Choroid plexus epithelial cell (primary cell): ENCODE results near the gene NARS2.

Experiments
- DNase-seq: peaks from one replicate; pipeline ENCODE4 v3.0.0-alpha.2; 2010; ENCODE audit warnings: low read depth
- H3K4me3 ChIP-seq: 2 replicates; pipeline ENCODE4 v1.5.1; 2011; ENCODE audit warnings: low read depth, mild to moderate bottlenecking, control low read depth, low read length, moderate library complexity
- CTCF ChIP-seq: conservative IDR thresholded peaks from 2 replicates; pipeline ENCODE4 v1.5.1; 2011; ENCODE audit warnings: low read depth, mild to moderate bottlenecking, control low read depth, inconsistent platforms, low read length, moderate library complexity

Gene NARS2

GRCh38 chr11:78397398-78397797 is 177.3 kb downstream of the NARS2 start:
- TF ChIP-seq CTCF: no peak
- H3K4me3 ChIP-seq: no peak overlapping the region
- DNase-seq: no peak

- no peak overlapping the region for H3K4me3 ChIP-seq
- no peak for DNase-seq
- TF ChIP-seq CTCF: no peak
Measured at GRCh38 chr11:78395597-78395996, 179.1 kb downstream of the NARS2 start.

- no peak for DNase-seq
- H3K4me3 ChIP-seq: no peak overlapping the region
- TF ChIP-seq CTCF: no peak
Measured at GRCh38 chr11:78392854-78393253, 181.8 kb downstream of the NARS2 start.

GRCh38 chr11:78391424-78391823 is 183.2 kb downstream of the NARS2 start:
- H3K4me3 ChIP-seq: no peak overlapping the region
- no peak for DNase-seq
- no peak for TF ChIP-seq CTCF

GRCh38 chr11:78390809-78391208 is 183.9 kb downstream of the NARS2 start:
- DNase-seq: no peak
- no peak for TF ChIP-seq CTCF
- H3K4me3 ChIP-seq: no peak overlapping the region

GRCh38 chr11:78386215-78386941 is 188.3 kb downstream of the NARS2 start:
- no peak overlapping the region for H3K4me3 ChIP-seq
- no peak for DNase-seq
- TF ChIP-seq CTCF: no peak
